IMR-90 (cell line): Measurements from ENCODE around the gene CEP41. TPM values are rescaled to one million over a fixed set of nuclear protein-coding genes. Genes with fewer than 3 reads are reported as not detected.

Source experiments
- ATAC-seq: fragments of 200-7000 bp; cut with Tn5 transposase; 2 replicates; pipeline ENCODE4 v1.9.1; 2020; ENCODE audit warnings: low read depth, mild to moderate bottlenecking, moderate library complexity
- BruUV-seq: library from RNA; stranded (reverse); fragments of 400-500 nt; replicated peaks from 2 replicates; lab custom pipeline; 2021; lab: Mats Ljungman, UMichigan
- CTCF ChIA-PET: fragments of 300-600 bp; formaldehyde crosslinking; extraction: SDS; loops from one replicate; lab custom pipeline; 2021; ENCODE audit warnings: antibody characterized with exemption; lab: Yijun Ruan, JAX
- POLR2A ChIA-PET: fragments of 300-600 bp; sonication (Branson Sonifier 250); formaldehyde crosslinking; loops from one replicate; lab custom pipeline; 2022; ENCODE audit warnings: antibody characterized with exemption; ENCODE audit not compliant: unreplicated experiment; lab: Charles Lee
- DNase-seq: peaks from one replicate; pipeline ENCODE4 v3.0.0; 2013
- H2AFZ ChIP-seq: replicated peaks from 2 replicates; pipeline ENCODE3; 2013; ENCODE audit warnings: low read length, mild to moderate bottlenecking; ENCODE audit not compliant: poor library complexity
- H2AK5ac ChIP-seq: 2 replicates; pipeline ENCODE4 v1.6.1; 2013; ENCODE audit warnings: low read depth, low read length, inconsistent platforms
- H2AK9ac ChIP-seq: replicated peaks from 2 replicates; pipeline ENCODE3; 2013; ENCODE audit warnings: mild to moderate bottlenecking, low read depth, low read length, moderate library complexity; ENCODE audit not compliant: poor library complexity
- H2BK120ac ChIP-seq: 2 replicates; pipeline ENCODE4 v1.6.1; 2013; ENCODE audit warnings: low read depth, low read length, inconsistent platforms
- H2BK15ac ChIP-seq: 3 replicates; pipeline ENCODE4 v1.6.1; 2013; ENCODE audit warnings: low read depth, low read length, inconsistent platforms
- H2BK20ac ChIP-seq: 2 replicates; pipeline ENCODE4 v1.6.1; 2013; ENCODE audit warnings: low read depth, mild to moderate bottlenecking, inconsistent platforms, low read length, moderate library complexity
- H2BK5ac ChIP-seq: 2 replicates; pipeline ENCODE4 v1.6.1; 2013; ENCODE audit warnings: mild to moderate bottlenecking, low read depth, low read length, inconsistent platforms; ENCODE audit not compliant: poor library complexity, severe bottlenecking
- H3K14ac ChIP-seq: replicated peaks from 2 replicates; pipeline ENCODE4 v1.6.1; 2013; ENCODE audit warnings: low read depth, low read length, inconsistent platforms
- H3K18ac ChIP-seq: 2 replicates; pipeline ENCODE4 v1.6.1; 2013; ENCODE audit warnings: low read depth, low read length, control low read depth
- H3K23ac ChIP-seq: 2 replicates; pipeline ENCODE4 v1.6.1; 2013; ENCODE audit warnings: low read depth, low read length, inconsistent platforms
- H3K27ac ChIP-seq: 2 replicates; pipeline ENCODE4 v1.5.1; 2013; ENCODE audit warnings: mild to moderate bottlenecking, control low read depth, low read length; ENCODE audit not compliant: insufficient read depth
- H3K27me3 ChIP-seq: 2 replicates; pipeline ENCODE4 v1.6.1; 2013; ENCODE audit warnings: low read length; ENCODE audit not compliant: control insufficient read depth, insufficient read depth
- H3K36me3 ChIP-seq: 2 replicates; pipeline ENCODE4 v1.6.1; 2013; ENCODE audit warnings: low read length, mixed read lengths; ENCODE audit not compliant: control insufficient read depth, insufficient read depth
- H3K4ac ChIP-seq: 2 replicates; pipeline ENCODE4 v1.6.1; 2013; ENCODE audit warnings: low read depth, low read length, inconsistent platforms
- H3K4me1 ChIP-seq: 2 replicates; pipeline ENCODE4 v1.6.1; 2013; ENCODE audit warnings: low read length, mixed read lengths; ENCODE audit not compliant: control insufficient read depth, insufficient read depth
- H3K4me2 ChIP-seq: 2 replicates; pipeline ENCODE4 v1.6.1; 2013; ENCODE audit warnings: low read depth, mild to moderate bottlenecking, control low read depth, low read length, moderate library complexity
- H3K4me3 ChIP-seq: 2 replicates; pipeline ENCODE4 v1.5.1; 2013; ENCODE audit warnings: low read depth, mild to moderate bottlenecking, control low read depth, low read length, moderate library complexity; ENCODE audit not compliant: insufficient read depth
- H3K56ac ChIP-seq: 2 replicates; pipeline ENCODE4 v1.6.1; 2013; ENCODE audit warnings: low read length, inconsistent platforms; ENCODE audit not compliant: insufficient read depth; ENCODE audit errors: extremely low read depth
- H3K79me1 ChIP-seq, 2 experiments: 2 replicates each; pipeline ENCODE4 v1.6.1; 2013; ENCODE audit warnings: low read length in 2 of 2, inconsistent platforms in 1 of 2, low read depth in 1 of 2
- H3K9ac ChIP-seq: 2 replicates; pipeline ENCODE4 v1.6.1; 2013; ENCODE audit warnings: low read depth, low read length, control low read depth
- H3K9me1 ChIP-seq: 2 replicates; pipeline ENCODE4 v1.6.1; 2013; ENCODE audit warnings: low read length, inconsistent platforms; ENCODE audit not compliant: insufficient read depth
- H3K9me3 ChIP-seq: 2 replicates; pipeline ENCODE4 v1.6.1; 2013; ENCODE audit warnings: low read length; ENCODE audit not compliant: control insufficient read depth, insufficient read depth
- H4K20me1 ChIP-seq: 2 replicates; pipeline ENCODE4 v1.6.1; 2013; ENCODE audit warnings: low read length, inconsistent platforms; ENCODE audit not compliant: insufficient read depth
- H4K5ac ChIP-seq: 2 replicates; pipeline ENCODE4 v1.6.1; 2013; ENCODE audit warnings: mild to moderate bottlenecking, low read depth, low read length, control low read depth
- H4K8ac ChIP-seq, 2 experiments: 2 replicates each; pipeline ENCODE4 v1.6.1; 2013; ENCODE audit warnings: low read depth in 2 of 2, low read length in 2 of 2, control low read depth in 1 of 2, inconsistent platforms in 1 of 2
- H4K91ac ChIP-seq: 2 replicates; pipeline ENCODE4 v1.6.1; 2013; ENCODE audit warnings: low read depth, low read length, inconsistent platforms; ENCODE audit not compliant: insufficient read depth
- BHLHE40 ChIP-seq: fragments of 150-350 bp; IDR thresholded peaks from 2 replicates; pipeline ENCODE4 v1.6.1; 2016; ENCODE audit warnings: mild to moderate bottlenecking, low read depth, low read length
- CEBPB ChIP-seq: IDR thresholded peaks from 2 replicates; pipeline ENCODE4 v1.6.1; 2012; ENCODE audit warnings: low read depth, low read length, improper control_type of control experiment
- CHD1 ChIP-seq: IDR thresholded peaks from 2 replicates; pipeline ENCODE4 v1.6.1; 2012; ENCODE audit warnings: low read depth, low read length, improper control_type of control experiment
- FOS ChIP-seq: fragments of 150-350 bp; IDR thresholded peaks from 2 replicates; pipeline ENCODE4 v1.6.1; 2016; ENCODE audit warnings: low read depth, low read length
- MAFK ChIP-seq: IDR thresholded peaks from 2 replicates; pipeline ENCODE4 v1.6.1; 2012; ENCODE audit warnings: low read depth, low read length, improper control_type of control experiment
- MXI1 ChIP-seq: IDR thresholded peaks from 2 replicates; pipeline ENCODE4 v1.6.1; 2012; ENCODE audit warnings: low read depth, mild to moderate bottlenecking, low read length, moderate library complexity, borderline replicate concordance
- NFE2L2 ChIP-seq: fragments of 150-350 bp; IDR thresholded peaks from 2 replicates; pipeline ENCODE4 v1.6.1; 2016; ENCODE audit warnings: low read depth, mild to moderate bottlenecking, low read length
- POLR2A ChIP-seq: IDR thresholded peaks from 2 replicates; pipeline ENCODE4 v1.6.1; 2012; ENCODE audit warnings: mild to moderate bottlenecking, low read depth, low read length
- RAD21 ChIP-seq: IDR thresholded peaks from 2 replicates; pipeline ENCODE4 v1.6.1; 2012; ENCODE audit warnings: low read length, improper control_type of control experiment
- RFX5 ChIP-seq: IDR thresholded peaks from 2 replicates; pipeline ENCODE4 v1.8.0; 2012; ENCODE audit warnings: low read depth, mild to moderate bottlenecking, low read length, moderate library complexity
- SMC3 ChIP-seq: fragments of 150-350 bp; IDR thresholded peaks from 2 replicates; pipeline ENCODE4 v1.6.1; 2016; ENCODE audit warnings: low read depth, mild to moderate bottlenecking, antibody characterized with exemption, low read length, moderate library complexity
- WGBS, 2 experiments: methylation state at CpG; one replicate each; pipeline versions ENCODE4 v1.1.5 to v1.1.7; 2013; ENCODE audit warnings: missing lambda C conversion rate in 2 of 2; ENCODE audit not compliant: insufficient read length in 1 of 2; ENCODE audit errors: extremely low coverage in 2 of 2; 5-methylcytosine and 5-hydroxymethylcytosine counted together
- dilution Hi-C: fragments of 300-500 bp; cut with HindIII; formaldehyde crosslinking; loops from one replicate; pipeline ENCODE4 v1.14.3; 2018; ENCODE audit warnings: low sequenced_read_pairs; ENCODE audit not compliant: unreplicated experiment
- in situ Hi-C: fragments of 300-500 bp; cut with MboI; formaldehyde crosslinking; loops from 3 replicates; pipeline ENCODE4 v1.14.3; 2019; ENCODE audit warnings: low sequenced_read_pairs, inconsistent platforms, mixed read lengths
- intact Hi-C: fragments of 100-400 bp; cut with micrococcal nuclease; formaldehyde crosslinking; loops from 2 replicates; pipeline ENCODE4 v1.10.0; 2022
- polyA plus RNA-seq, 3 experiments: library from polyadenylated mRNA; depleted of rRNA; stranded (reverse); fragments of >200 nt; gene quantifications; 2 replicates each; pipeline ENCODE4 v1.2.3, GENCODE V29; 2012; ENCODE audit warnings: low replicate concordance in 1 of 3
- total RNA-seq: library from RNA; depleted of rRNA; stranded (reverse); fragments of >200 nt; gene quantifications from 2 replicates; pipeline ENCODE4 v1.2.3, GENCODE V29; 2012

The CEP41 gene
- total and polyA plus RNA-seq, 2 of the 4 experiments (the other 2 are of a cell fraction): 12.2 to 21.9 TPM

GRCh38 chr7:130401578-130401977 lies 39.2 kb downstream of the CEP41 start:
- intact Hi-C loops: no loop called here
- Histone ChIP-seq H3K4me2 (no peak overlapping the region), H4K20me1 (no peaks in the 10 kb centered on the region), H3K56ac (no peak overlapping the region), H2AK5ac (no peak overlapping the region), H4K8ac (no peak overlapping the region), H2BK15ac (no peak overlapping the region), H3K4ac (no peak overlapping the region), H4K91ac (no peak overlapping the region; the same call in 1 of the 2 replicates), H2BK5ac (no peak overlapping the region), H3K18ac (no peak overlapping the region), H3K9ac (no peak overlapping the region), H3K14ac (no peak overlapping the region), H3K79me1 (no peaks in the 10 kb centered on the region), H4K5ac (no peak overlapping the region; the same call in 1 of the 2 replicates), H3K27ac (no peak overlapping the region; the same call in 1 of the 2 replicates), H3K9me3 (no peaks in the 10 kb centered on the region), H2AFZ (no peak overlapping the region), H3K23ac (no peak overlapping the region), H2AK9ac (no peak overlapping the region), H2BK120ac (no peak overlapping the region), H3K4me1 (peaks cover 11% of the 10 kb centered on the region), H3K9me1 (peaks cover 11% of the 10 kb centered on the region), H2BK20ac (no peak overlapping the region), H3K4me3 (no peak overlapping the region), H3K36me3 (peaks cover 11% of the 10 kb centered on the region), H3K27me3 (no peaks in the 10 kb centered on the region)
- TF ChIP-seq BHLHE40: no peak
- TF ChIP-seq MXI1: no peak
- TF ChIP-seq RFX5: no peak
- TF ChIP-seq FOS: no peak
- no peak for TF ChIP-seq POLR2A
- TF ChIP-seq MAFK: no peak
- no peak for TF ChIP-seq SMC3
- TF ChIP-seq CHD1: no peak
- no peak for TF ChIP-seq NFE2L2
- no peak for TF ChIP-seq RAD21
- no peak for TF ChIP-seq CEBPB
- in situ Hi-C loops: no loop called here
- BruUV-seq: no TSS peak
- DNase-seq (no peak), ATAC-seq (no peak)
- WGBS, 2 experiments: 90% methylated on average over 2 of the region's 3 CpGs; no CpG with 5 or more reads in 1 of the 2 experiments
- POLR2A ChIA-PET: no interaction called here
- CTCF ChIA-PET: no interaction called here
- dilution Hi-C loops: no loop called here
